Keratinocyte (primary cell): ENCODE measurements around the gene ALK. TPM values are rescaled to one million over a fixed set of nuclear protein-coding genes. Genes with fewer than 3 reads are reported as not detected.

Experiments used
- DNase-seq: peaks from one replicate; pipeline ENCODE4 v3.0.0-alpha.2; 2011; ENCODE audit warnings: low read depth, missing footprints, low spot score
- FAIRE-seq: peaks from 2 replicates; lab custom pipeline; 2011; peaks lifted over from hg19 to GRCh38; lab: Jason Lieb, UNC
- H2AFZ ChIP-seq: 2 replicates; pipeline ENCODE4 v1.6.0; 2012; ENCODE audit warnings: low read length, control low read depth, inconsistent platforms; ENCODE audit not compliant: control insufficient read depth
- H3K27ac ChIP-seq: 2 replicates; pipeline ENCODE4 v1.5.1; 2011; ENCODE audit warnings: low read length; ENCODE audit not compliant: control insufficient read depth, insufficient read depth
- H3K27me3 ChIP-seq: 3 replicates; pipeline ENCODE4 v1.6.0; 2011; ENCODE audit warnings: low read length; ENCODE audit not compliant: control insufficient read depth, insufficient read depth; ENCODE audit errors: extremely low read depth
- H3K36me3 ChIP-seq, 2 experiments: 2 replicates in 1 of 2; 3 replicates in 1 of 2; pipeline ENCODE4 v1.5.1; 2011; ENCODE audit warnings: low read length in 2 of 2, mild to moderate bottlenecking in 1 of 2; ENCODE audit not compliant: control insufficient read depth in 2 of 2, insufficient read depth in 2 of 2; ENCODE audit errors: extremely low read depth in 1 of 2
- H3K4me1 ChIP-seq: 3 replicates; pipeline ENCODE4 v1.5.1; 2011; ENCODE audit warnings: low read length; ENCODE audit not compliant: control insufficient read depth, insufficient read depth; ENCODE audit errors: extremely low read depth
- H3K4me2 ChIP-seq: 3 replicates; pipeline ENCODE4 v1.6.0; 2011; ENCODE audit warnings: low read depth, low read length; ENCODE audit not compliant: control insufficient read depth, insufficient read depth; ENCODE audit errors: extremely low read depth
- H3K4me3 ChIP-seq, 3 experiments: fragments of 200-600 bp in 1 of 3; sonication (generic) in 1 of 3; 2 replicates in 2 of 3; 3 replicates in 1 of 3; pipeline ENCODE4 v1.5.1; 2011 to 2016; ENCODE audit warnings: low read length in 3 of 3, mild to moderate bottlenecking in 3 of 3, control low read depth in 2 of 3, inconsistent platforms in 1 of 3, low read depth in 1 of 3, mixed read lengths in 1 of 3, mixed run types in 1 of 3, moderate library complexity in 1 of 3; ENCODE audit not compliant: control insufficient read depth in 2 of 3, insufficient read depth in 2 of 3; ENCODE audit errors: extremely low read depth in 1 of 3
- H3K79me2 ChIP-seq: 2 replicates; pipeline ENCODE4 v1.6.0; 2012; ENCODE audit warnings: low read length; ENCODE audit not compliant: control insufficient read depth, insufficient read depth
- H3K9ac ChIP-seq: 3 replicates; pipeline ENCODE4 v1.6.0; 2011; ENCODE audit warnings: low read length; ENCODE audit not compliant: control insufficient read depth, insufficient read depth; ENCODE audit errors: extremely low read depth
- H3K9me1 ChIP-seq: 3 replicates; pipeline ENCODE4 v1.6.0; 2011; ENCODE audit warnings: low read length; ENCODE audit not compliant: control insufficient read depth, insufficient read depth; ENCODE audit errors: extremely low read depth
- H3K9me3 ChIP-seq: 2 replicates; pipeline ENCODE4 v1.5.1; 2012; ENCODE audit warnings: low read depth, low read length; ENCODE audit not compliant: control insufficient read depth
- H4K20me1 ChIP-seq: 3 replicates; pipeline ENCODE4 v1.6.0; 2011; ENCODE audit warnings: low read length; ENCODE audit not compliant: control insufficient read depth, insufficient read depth; ENCODE audit errors: extremely low read depth
- CTCF ChIP-seq, 3 experiments: IDR thresholded peaks in 1 of 3; conservative IDR thresholded peaks in 1 of 3; optimal IDR thresholded peaks in 1 of 3; 2 replicates in 2 of 3; 3 replicates in 1 of 3; pipeline versions ENCODE3 to v1.5.1; 2011; ENCODE audit warnings: low read length in 3 of 3, mild to moderate bottlenecking in 3 of 3, moderate library complexity in 2 of 3, control low read depth in 1 of 3, inconsistent platforms in 1 of 3; ENCODE audit not compliant: insufficient read depth in 2 of 3; ENCODE audit errors: extremely low read depth in 1 of 3
- EZH2 ChIP-seq: IDR thresholded peaks from one replicate; pipeline ENCODE4 v1.6.1; 2012; ENCODE audit warnings: inconsistent platforms, mild to moderate bottlenecking, low read length, moderate library complexity
- dilution Hi-C: fragments of 300-500 bp; cut with MboI; formaldehyde crosslinking; loops from one replicate; pipeline ENCODE4 v1.7.0; 2020; ENCODE audit warnings: low sequenced_read_pairs; ENCODE audit not compliant: extremely low pct_ligation_motif_present
- polyA plus RNA-seq, 5 experiments: library from polyadenylated mRNA; depleted of rRNA in 3 of 5; stranded (reverse) in 3 of 5; stranded (forward) in 1 of 5; unstranded in 1 of 5; fragments of >200 nt; gene quantifications; 1 replicate in 1 of 5; 2 replicates in 3 of 5; 3 replicates in 1 of 5; pipeline versions ENCODE4 v1.2.1 to v1.2.3, GENCODE V29; 2011 to 2012; ENCODE audit warnings: missing spikeins in 2 of 5, low read depth in 1 of 5, low replicate concordance in 1 of 5

The ALK gene
- polyA plus RNA-seq, 1 donor (not counting 4 experiments of a cell fraction or from before 2014, with no cell fraction given), result not detected

- DNase-seq (no peak), FAIRE-seq (no peak)
- no peaks in the 10 kb centered on the region for H3K27me3 ChIP-seq
- no peaks in the 10 kb centered on the region for H3K9me3 ChIP-seq
- no peak overlapping the region for H2AFZ ChIP-seq
- H3K4me2 ChIP-seq, result no peak overlapping the region
- no peaks in the 10 kb centered on the region for H3K9me1 ChIP-seq
- dilution Hi-C loops, result no loop called here
- no peaks in the 10 kb centered on the region for H3K4me1 ChIP-seq
- H3K9ac ChIP-seq, result no peak overlapping the region
- no peak overlapping the region for H3K27ac ChIP-seq
- H3K79me2 ChIP-seq, result no peaks in the 10 kb centered on the region
- H3K4me3 ChIP-seq, result no peak overlapping the region
- H3K36me3 ChIP-seq, result no peaks in the 10 kb centered on the region
- no peaks in the 10 kb centered on the region for H4K20me1 ChIP-seq
- TF ChIP-seq EZH2 (no peak), CTCF (optimal IDR thresholded peaks at IDR 0.05 in 1 of 3, IDR thresholded peaks at IDR 0.05 in 1 of 3, conservative IDR thresholded peaks at IDR 0.05 in 1 of 3; ENCODE audit: extremely low read depth in 1 of 3, insufficient read depth in 2 of 3, low read length in 3 of 3) (no peak)
These were observed 305.5 kb downstream of the ALK start for GRCh38 chr2:29615841-29616240.

- Histone ChIP-seq H3K27me3 (no peaks in the 10 kb centered on the region), H3K4me2 (no peak overlapping the region), H2AFZ (no peak overlapping the region), H3K9ac (no peak overlapping the region), H3K27ac (no peak overlapping the region), H3K36me3 (no peaks in the 10 kb centered on the region), H4K20me1 (no peaks in the 10 kb centered on the region), H3K79me2 (no peaks in the 10 kb centered on the region), H3K9me3 (no peaks in the 10 kb centered on the region), H3K9me1 (no peaks in the 10 kb centered on the region), H3K4me3 (no peak overlapping the region), H3K4me1 (no peaks in the 10 kb centered on the region)
- TF ChIP-seq EZH2 (no peak), CTCF (optimal IDR thresholded peaks at IDR 0.05 in 1 of 3, IDR thresholded peaks at IDR 0.05 in 1 of 3, conservative IDR thresholded peaks at IDR 0.05 in 1 of 3; ENCODE audit: extremely low read depth in 1 of 3, insufficient read depth in 2 of 3, low read length in 3 of 3) (no peak)
- FAIRE-seq, result no peak
- no peak for DNase-seq
- dilution Hi-C loops, result no loop called here
These were observed 306.2 kb downstream of the ALK start for GRCh38 chr2:29615183-29615582.
